HepG2 (cell line): ENCODE results near the gene AGBL3. TPM values are rescaled to one million over a fixed set of nuclear protein-coding genes. Genes with fewer than 3 reads are reported as not detected.

Source experiments
- ATAC-seq: fragments of 200-7000 bp; cut with Tn5 transposase; 3 replicates; pipeline ENCODE4 v1.9.1; 2020; ENCODE audit warnings: mild to moderate bottlenecking, moderate library complexity
- BruUV-seq: library from RNA; stranded (reverse); fragments of 400-500 nt; replicated peaks from 2 replicates; lab custom pipeline; 2021; lab: Mats Ljungman, UMichigan
- CTCF ChIA-PET: fragments of 300-600 bp; formaldehyde crosslinking; extraction: SDS; loops from one replicate; lab custom pipeline; 2021; ENCODE audit warnings: low total read pairs, inconsistent platforms, low intra/inter-chr PET ratio; lab: Yijun Ruan, JAX
- POLR2A ChIA-PET: fragments of 350-600 bp; sonication (Branson Sonifier 250); formaldehyde crosslinking; loops from one replicate; lab custom pipeline; 2020; ENCODE audit warnings: antibody characterized with exemption, inconsistent platforms; lab: Yijun Ruan, JAX
- DNase-seq: peaks from one replicate; pipeline ENCODE4 v3.0.0-alpha.2; 2015; ENCODE audit warnings: low spot score
- FAIRE-seq: peaks from 3 replicates; lab custom pipeline; 2011; peaks lifted over from hg19 to GRCh38; lab: Jason Lieb, UNC
- H2AFZ ChIP-seq: one replicate; pipeline ENCODE4 v1.6.1; 2011; ENCODE audit warnings: low read length, inconsistent platforms
- H3K27ac ChIP-seq: fragments of 300-600 bp; 3 replicates; pipeline ENCODE4 v1.8.0; 2011; ENCODE audit warnings: mixed run types, mild to moderate bottlenecking, mixed read lengths, low read length, inconsistent platforms; ENCODE audit not compliant: insufficient read depth; ENCODE audit errors: extremely low read length
- H3K27me3 ChIP-seq, 2 experiments: fragments of 200-600 bp in 1 of 2; 2 replicates in 1 of 2; 3 replicates in 1 of 2; pipeline versions ENCODE4 v1.6.0 to v1.8.0; 2011; ENCODE audit warnings: low read length in 2 of 2, mild to moderate bottlenecking in 2 of 2, moderate library complexity in 2 of 2, inconsistent platforms in 1 of 2; ENCODE audit not compliant: insufficient read depth in 2 of 2, control insufficient read depth in 1 of 2
- H3K36me3 ChIP-seq, 2 experiments: fragments of 200-600 bp in 1 of 2; replicated peaks in 1 of 2; 2 replicates in 1 of 2; 3 replicates in 1 of 2; pipeline versions ENCODE4 v1.5.1 to v1.8.0; 2011; ENCODE audit warnings: low read length in 2 of 2, inconsistent platforms in 1 of 2; ENCODE audit not compliant: insufficient read depth in 2 of 2, control insufficient read depth in 1 of 2
- H3K4me1 ChIP-seq: 2 replicates; pipeline ENCODE4 v1.5.1; 2012; ENCODE audit warnings: low read length, inconsistent platforms; ENCODE audit not compliant: insufficient read depth
- H3K4me2 ChIP-seq: 2 replicates; pipeline ENCODE4 v1.6.0; 2011; ENCODE audit warnings: low read depth, low read length, inconsistent platforms
- H3K4me3 ChIP-seq, 3 experiments: fragments of 200-600 bp in 1 of 3; sonication (generic), shearing (Covaris generic) in 1 of 3; replicated peaks in 1 of 3; 2 replicates each; pipeline ENCODE4 v1.5.1; 2011 to 2016; ENCODE audit warnings: low read length in 3 of 3, inconsistent platforms in 2 of 3, low read depth in 2 of 3, mild to moderate bottlenecking in 2 of 3, control low read depth in 1 of 3, mixed read lengths in 1 of 3; ENCODE audit not compliant: insufficient read depth in 1 of 3
- H3K79me2 ChIP-seq: one replicate; pipeline ENCODE4 v1.6.1; 2011; ENCODE audit warnings: low read length, inconsistent platforms; ENCODE audit not compliant: insufficient read depth
- H3K9ac ChIP-seq: 2 replicates; pipeline ENCODE4 v1.6.0; 2011; ENCODE audit warnings: mild to moderate bottlenecking, low read depth, low read length, inconsistent platforms; ENCODE audit not compliant: insufficient read depth
- H3K9me3 ChIP-seq: 2 replicates; pipeline ENCODE4 v1.5.1; 2012; ENCODE audit warnings: mild to moderate bottlenecking, low read length
- H4K20me1 ChIP-seq: 2 replicates; pipeline ENCODE4 v1.6.0; 2011; ENCODE audit warnings: inconsistent platforms, mild to moderate bottlenecking, low read length, moderate library complexity; ENCODE audit not compliant: insufficient read depth
- CEBPZ ChIP-seq: IDR thresholded peaks from 2 replicates; pipeline ENCODE4 v1.6.1; 2012; ENCODE audit warnings: low read length, improper control_type of control experiment
- CTCF ChIP-seq: sonication (generic); formaldehyde crosslinking; IDR thresholded peaks from 2 replicates; pipeline ENCODE4 v1.5.0; 2020; ENCODE audit warnings: mild to moderate bottlenecking, missing genetic modification reagents, moderate library complexity
- FLYWCH1 ChIP-seq: sonication (generic); formaldehyde crosslinking; IDR thresholded peaks from 2 replicates; pipeline ENCODE4 v1.8.1; 2023; ENCODE audit warnings: mild to moderate bottlenecking, missing genetic modification reagents
- HNRNPLL ChIP-seq: fragments of 200-400 bp; formaldehyde crosslinking; IDR thresholded peaks from 2 replicates; pipeline ENCODE4 v1.6.1; 2017; ENCODE audit warnings: mild to moderate bottlenecking, low read depth, low read length; ENCODE audit not compliant: poor library complexity, severe bottlenecking
- KDM1A ChIP-seq: IDR thresholded peaks from 2 replicates; pipeline ENCODE4 v1.6.1; 2016; ENCODE audit warnings: missing compliant biosample characterization
- KLF9 ChIP-seq: IDR thresholded peaks from 2 replicates; pipeline ENCODE4 v1.6.1; 2016; ENCODE audit warnings: low read depth
- MEIS2 ChIP-seq: sonication (generic); formaldehyde crosslinking; IDR thresholded peaks from 2 replicates; pipeline ENCODE4 v1.9.0; 2021; ENCODE audit warnings: mild to moderate bottlenecking, missing genetic modification reagents
- MXD4 ChIP-seq: IDR thresholded peaks from 2 replicates; pipeline ENCODE4 v1.6.1; 2016; ENCODE audit warnings: mild to moderate bottlenecking, missing biosample characterization, missing genetic modification reagents
- NFATC3 ChIP-seq: sonication (generic); formaldehyde crosslinking; IDR thresholded peaks from 2 replicates; pipeline ENCODE4 v1.5.1; 2020; ENCODE audit warnings: mild to moderate bottlenecking, missing genetic modification reagents
- PITX1 ChIP-seq: sonication (generic); formaldehyde crosslinking; IDR thresholded peaks from 2 replicates; pipeline ENCODE4 v1.5.1; 2020; ENCODE audit warnings: mild to moderate bottlenecking, missing genetic modification reagents
- RFX5 ChIP-seq: IDR thresholded peaks from 2 replicates; pipeline ENCODE4 v1.6.1; 2011; ENCODE audit warnings: low read depth, low read length, improper control_type of control experiment
- ZNF280B ChIP-seq: sonication (generic); formaldehyde crosslinking; IDR thresholded peaks from 2 replicates; pipeline ENCODE4 v1.5.0; 2020; ENCODE audit warnings: missing genetic modification reagents, mild to moderate bottlenecking, borderline replicate concordance
- ZNF383 ChIP-seq: sonication (generic); formaldehyde crosslinking; IDR thresholded peaks from 2 replicates; pipeline ENCODE4 v1.4.0; 2020; ENCODE audit warnings: missing genetic modification reagents, mild to moderate bottlenecking, borderline replicate concordance
- ZNF607 ChIP-seq: sonication (generic); formaldehyde crosslinking; IDR thresholded peaks from 2 replicates; pipeline ENCODE4 v1.5.1; 2020; ENCODE audit warnings: missing genetic modification reagents, mild to moderate bottlenecking, borderline replicate concordance
- ZNF775 ChIP-seq: sonication (generic); formaldehyde crosslinking; IDR thresholded peaks from 2 replicates; pipeline ENCODE4 v1.4.0; 2020; ENCODE audit warnings: missing genetic modification reagents, mild to moderate bottlenecking, moderate library complexity, borderline replicate concordance
- ZNF782 ChIP-seq: sonication (generic); formaldehyde crosslinking; IDR thresholded peaks from 2 replicates; pipeline ENCODE4 v1.4.0; 2020; ENCODE audit warnings: missing genetic modification reagents, mild to moderate bottlenecking, borderline replicate concordance
- ZNF891 ChIP-seq: sonication (generic); formaldehyde crosslinking; IDR thresholded peaks from 2 replicates; pipeline ENCODE4 v1.5.0; 2020; ENCODE audit warnings: mild to moderate bottlenecking, missing genetic modification reagents
- WGBS: methylation state at CpG from one replicate; pipeline ENCODE4 v1.1.6; 2017; ENCODE audit warnings: low lambda C conversion rate; 5-methylcytosine and 5-hydroxymethylcytosine counted together
- in situ Hi-C: cut with HindIII; loops from 2 replicates; pipeline ENCODE4 v1.10.0; 2017; ENCODE audit warnings: low pct_unique_long_range_greater_than_20kb; ENCODE audit not compliant: extremely low pct_ligation_motif_present
- intact Hi-C: fragments of 100-400 bp; cut with micrococcal nuclease; formaldehyde crosslinking; loops from one replicate; pipeline ENCODE4 v1.10.0; 2022; ENCODE audit not compliant: unreplicated experiment
- polyA plus RNA-seq, 8 experiments: library from polyadenylated mRNA; depleted of rRNA in 3 of 8; stranded (reverse) in 7 of 8; unstranded in 1 of 8; fragments of >200 nt; fragmentation: Illumina TruSeq in 4 of 8; extraction: Trizol in 4 of 8; gene quantifications; 2 replicates each; pipeline versions ENCODE4 v1.2.1 to v1.2.3, GENCODE V29; 2011 to 2016; ENCODE audit warnings: low read depth in 4 of 8, missing spikeins in 1 of 8, mixed read lengths in 1 of 8; ENCODE audit not compliant: insufficient read depth in 1 of 8
- total RNA-seq, 5 experiments: library from RNA; depleted of rRNA; stranded (reverse); fragments of >200 nt; fragmentation: Illumina TruSeq; extraction: Trizol; gene quantifications; 2 replicates each; pipeline ENCODE4 v1.2.3, GENCODE V29; 2016; ENCODE audit warnings: low read depth in 1 of 5

AGBL3 gene
- total and polyA plus RNA-seq, 2 of the 13 experiments (the other 11 are each of a cell fraction or from before 2014, with no cell fraction given), result 2.2 to 7.2 TPM

- TF ChIP-seq ZNF280B (CRISPR knock-in tag) (no peak), NFATC3 (CRISPR knock-in tag) (no peak), ZNF383 (CRISPR knock-in tag) (no peak), KLF9 (CRISPR knock-in tag) (no peak), ZNF782 (no peak), MXD4 (no peak)
Observed at GRCh38 chr7:134948246-134948645, 38.1 kb upstream of the AGBL3 start (continued).

GRCh38 chr7:134948736-134949135, 37.6 kb upstream of the AGBL3 start:
- Histone ChIP-seq H3K27ac (no peak overlapping the region), H2AFZ (no peak overlapping the region), H4K20me1 (no peaks in the 10 kb centered on the region), H3K79me2 (no peaks in the 10 kb centered on the region), H3K36me3 (peaks cover 9 to 70% of the 10 kb centered on the region in 2 experiments), H3K9ac (no peak overlapping the region), H3K4me1 (peaks cover 18% of the 10 kb centered on the region), H3K4me2 (no peak overlapping the region), H3K27me3 (no peaks in the 10 kb centered on the region), H3K4me3 (no peak overlapping the region), H3K9me3 (no peaks in the 10 kb centered on the region)
- 88% methylated on average over 1 of the region's 1 CpG for WGBS
- in situ Hi-C loops (no loop called here), intact Hi-C loops (loop anchor here (10.0 kb wide), 1 partner anchor 224 kb away; no protein-coding TSS in a partner anchor)
- ATAC-seq (no peak), FAIRE-seq (no peak), DNase-seq (no peak)
- no TSS peak for BruUV-seq
- POLR2A ChIA-PET, result no interaction called here
- CTCF ChIA-PET, result no interaction called here
- no peak for TF ChIP-seq HNRNPLL
- TF ChIP-seq RFX5, result no peak
- TF ChIP-seq CTCF (CRISPR knock-in tag), result no peak
- no peak for TF ChIP-seq PITX1 (CRISPR knock-in tag)
- no peak for TF ChIP-seq ZNF775 (CRISPR knock-in tag)
- TF ChIP-seq KDM1A (CRISPR knock-in tag), result no peak
- TF ChIP-seq FLYWCH1, result no peak
- TF ChIP-seq ZNF891, result no peak
- TF ChIP-seq MEIS2 (CRISPR knock-in tag), result no peak
- TF ChIP-seq CEBPZ, result no peak
- no peak for TF ChIP-seq ZNF607 (CRISPR knock-in tag)
